ENCODE results near the gene KCTD11. TPM values are rescaled to one million over a fixed set of nuclear protein-coding genes. Genes with fewer than 3 reads are reported as not detected.
A peak's percentile ranks its signal among the peaks of the same experiment; 100 is the strongest.

Gene KCTD11
- total RNA-seq, 1 experiment from 2014 or later: 5.3 TPM

- H3K27ac ChIP-seq (ENCODE audit: insufficient read length, low read depth, low read length): no peak overlapping the region
- H2BK12ac ChIP-seq (ENCODE audit: insufficient read length, low read depth, low read length): no peak overlapping the region
- H3K27me3 ChIP-seq (ENCODE audit: insufficient read depth, low read length): no peaks in the 10 kb centered on the region
- H4K5ac ChIP-seq (ENCODE audit: insufficient read length, low read depth, low read length): no peak overlapping the region
- H3K79me1 ChIP-seq (ENCODE audit: insufficient read depth, low read depth, low read length, poor library complexity, severe bottlenecking): no peaks in the 10 kb centered on the region
- no peak overlapping the region for H3T11ph ChIP-seq (ENCODE audit: low read length)
- no peaks in the 10 kb centered on the region for H3K4me1 ChIP-seq (ENCODE audit: insufficient read depth, low read length)
- H2BK20ac ChIP-seq (ENCODE audit: low read depth, low read length, poor library complexity, severe bottlenecking): no peak overlapping the region
- no CpG with 5 or more reads among the region's 1 CpG for WGBS (ENCODE audit: extremely low coverage, insufficient read length, low lambda C conversion rate)
- H4K91ac ChIP-seq (ENCODE audit: insufficient read length, low read depth, low read length): no peak overlapping the region
- H4K20me1 ChIP-seq (ENCODE audit: control insufficient read depth, insufficient read depth, insufficient read length): no peaks in the 10 kb centered on the region
- H2BK5ac ChIP-seq (ENCODE audit: insufficient read length, low read length): no peak overlapping the region
- H3K23me2 ChIP-seq (ENCODE audit: insufficient read length, low read depth, low read length, poor library complexity, severe bottlenecking): peaks cover 14% of the 10 kb centered on the region
- H3K9ac ChIP-seq (ENCODE audit: extremely low read depth, insufficient read length, low read length): peak overlapping the region; percentile 7
- H3K56ac ChIP-seq (ENCODE audit: insufficient read length, low read depth, low read length): no peak overlapping the region
- peaks cover 22 to 23% of the 10 kb centered on the region in 2 experiments for H3K4me1 Mint-ChIP-seq
- H3K27ac Mint-ChIP-seq: peak overlapping the region in 1 of 3 experiments; percentile 2; a peak in 1 of 7 replicates
- peaks cover 2% of the 10 kb centered on the region; the same call in 1 of the 2 replicates for H3K79me2 ChIP-seq (ENCODE audit: insufficient read depth, low read length)
- H3K9me3 ChIP-seq (ENCODE audit: control insufficient read depth, low read depth, low read length): no peaks in the 10 kb centered on the region
- no peak overlapping the region for H2AFZ ChIP-seq (ENCODE audit: low read length)
- no peak overlapping the region for H2BK15ac ChIP-seq (ENCODE audit: low read depth, low read length)
- no peak for DNase-seq
- no peaks in the 10 kb centered on the region for H3K9me3 Mint-ChIP-seq
- peak overlapping the region; percentile 88 to 97 for H3K4me3 Mint-ChIP-seq
- H3K4me2 ChIP-seq (ENCODE audit: insufficient read depth, insufficient read length, low read length): peak overlapping the region; percentile 93
- peaks cover 13 to 35% (median 35%) of the 10 kb centered on the region in 3 experiments; a peak in 6 of 7 replicates for H3K36me3 Mint-ChIP-seq (ENCODE audit: insufficient read depth in 1 of 3, low read depth in 3 of 3)
- no peak overlapping the region for H4K8ac ChIP-seq (replicated peaks; ENCODE audit: insufficient read length, low read depth, low read length)
- no peak overlapping the region for H3K4ac ChIP-seq (ENCODE audit: low read depth, low read length)
- H2AK5ac ChIP-seq (ENCODE audit: insufficient read length, low read length): no peak overlapping the region
- H3K27me3 Mint-ChIP-seq (ENCODE audit: low read depth): no peaks in the 10 kb centered on the region
- no peak overlapping the region for H3K23ac ChIP-seq (ENCODE audit: insufficient read length, low read depth, low read length)
- H3K14ac ChIP-seq (ENCODE audit: insufficient read depth, low read length): no peak overlapping the region
- no peak for TF ChIP-seq CTCF (conservative IDR thresholded peaks at IDR 0.05)
- H2BK120ac ChIP-seq (ENCODE audit: low read depth, low read length, poor library complexity, severe bottlenecking): no peak overlapping the region
- no peak overlapping the region for H3K18ac ChIP-seq (ENCODE audit: insufficient read length, low read depth, low read length)
These were observed 24.0 kb upstream of the KCTD11 start for GRCh38 chr17:7328009-7328408.

Measured in H9 (cell line).